SK-N-MC (cell line): ENCODE measurements around the gene TM2D1.

Source experiments
- EZH2 ChIP-seq: fragments of 200-600 bp; sonication (generic); IDR thresholded peaks from one replicate; pipeline ENCODE4 v1.6.1; 2017; ENCODE audit warnings: antibody characterized with exemption
- FOXP2 ChIP-seq: optimal IDR thresholded peaks from 2 replicates; pipeline ENCODE3; 2011; ENCODE audit warnings: mild to moderate bottlenecking, moderate library complexity; ENCODE audit not compliant: insufficient read depth; ENCODE audit errors: extremely low read length, control extremely low read depth
- POLR2AphosphoS5 ChIP-seq: IDR thresholded peaks from 2 replicates; pipeline ENCODE4 v1.6.1; 2012; ENCODE audit warnings: mild to moderate bottlenecking, low read depth, low read length, borderline replicate concordance

- TF ChIP-seq EZH2, result no peak
- TF ChIP-seq POLR2AphosphoS5, result no peak
- no peak for TF ChIP-seq FOXP2
Measured at GRCh38 chr1:61674221-61674620, 50.7 kb downstream of the TM2D1 start.
